ENCODE results near the gene SYF2.

Gene SYF2

GRCh38 chr1:25187077-25187476, 45.2 kb downstream of the SYF2 start:
- no peak overlapping the region for H3K4me3 ChIP-seq (replicated peaks; ENCODE audit: low read depth, low read length)
- DNase-seq (ENCODE audit: extremely low read depth, insufficient read length), result no peak
- H3K36me3 ChIP-seq (ENCODE audit: control insufficient read depth, insufficient read depth, low read length), result no peaks in the 10 kb centered on the region
- no peaks in the 10 kb centered on the region; the same call in 1 of the 2 replicates for H3K27me3 ChIP-seq (replicated peaks; ENCODE audit: control insufficient read depth, insufficient read depth, low read length)
- no peak for TF ChIP-seq CTCF (IDR thresholded peaks at IDR 0.05; ENCODE audit: insufficient read depth, low read length, poor library complexity, severe bottlenecking)

GRCh38 chr1:25186161-25187007, 45.9 kb downstream of the SYF2 start:
- no peak for TF ChIP-seq CTCF (IDR thresholded peaks at IDR 0.05; ENCODE audit: insufficient read depth, low read length, poor library complexity, severe bottlenecking)
- no peak for DNase-seq (ENCODE audit: extremely low read depth, insufficient read length)

GRCh38 chr1:25185409-25186160, 46.7 kb downstream of the SYF2 start:
- no peak for TF ChIP-seq CTCF (IDR thresholded peaks at IDR 0.05; ENCODE audit: insufficient read depth, low read length, poor library complexity, severe bottlenecking)
- no peak overlapping the region for H3K4me3 ChIP-seq (replicated peaks; ENCODE audit: low read depth, low read length)
- DNase-seq (ENCODE audit: extremely low read depth, insufficient read length), result no peak
- no peaks in the 10 kb centered on the region; the same call in 1 of the 2 replicates for H3K27me3 ChIP-seq (replicated peaks; ENCODE audit: control insufficient read depth, insufficient read depth, low read length)
- no peaks in the 10 kb centered on the region for H3K36me3 ChIP-seq (ENCODE audit: control insufficient read depth, insufficient read depth, low read length)

More at GRCh38 chr1:25186161-25187007, 45.9 kb downstream of the SYF2 start:
- Histone ChIP-seq H3K36me3 (ENCODE audit: control insufficient read depth, insufficient read depth, low read length) (no peaks in the 10 kb centered on the region), H3K27me3 (replicated peaks; ENCODE audit: control insufficient read depth, insufficient read depth, low read length) (no peaks in the 10 kb centered on the region; the same call in 1 of the 2 replicates), H3K4me3 (replicated peaks; ENCODE audit: low read depth, low read length) (no peak overlapping the region)

GRCh38 chr1:25184001-25184762, 48.1 kb downstream of the SYF2 start:
- Histone ChIP-seq H3K36me3 (ENCODE audit: control insufficient read depth, insufficient read depth, low read length) (no peaks in the 10 kb centered on the region), H3K27me3 (replicated peaks; ENCODE audit: control insufficient read depth, insufficient read depth, low read length) (no peaks in the 10 kb centered on the region; the same call in 1 of the 2 replicates), H3K4me3 (replicated peaks; ENCODE audit: low read depth, low read length) (no peak overlapping the region)
- DNase-seq (ENCODE audit: extremely low read depth, insufficient read length), result no peak
- no peak for TF ChIP-seq CTCF (IDR thresholded peaks at IDR 0.05; ENCODE audit: insufficient read depth, low read length, poor library complexity, severe bottlenecking)

GRCh38 chr1:25183126-25183980, 48.9 kb downstream of the SYF2 start:
- H3K36me3 ChIP-seq (ENCODE audit: control insufficient read depth, insufficient read depth, low read length), result no peaks in the 10 kb centered on the region
- H3K27me3 ChIP-seq (replicated peaks; ENCODE audit: control insufficient read depth, insufficient read depth, low read length), result no peaks in the 10 kb centered on the region; the same call in 1 of the 2 replicates
- no peak for DNase-seq (ENCODE audit: extremely low read depth, insufficient read length)
- H3K4me3 ChIP-seq (replicated peaks; ENCODE audit: low read depth, low read length), result no peak overlapping the region
- no peak for TF ChIP-seq CTCF (IDR thresholded peaks at IDR 0.05; ENCODE audit: insufficient read depth, low read length, poor library complexity, severe bottlenecking)

All from GM06990 (cell line).